Hepatocyte (in vitro differentiated cells): ENCODE results near the gene PTPDC1.

Experiments used
- CTCF ChIP-seq: fragments of 200-600 bp; sonication (generic); IDR thresholded peaks from 2 replicates; pipeline ENCODE4 v1.5.1; 2016; ENCODE audit warnings: antibody characterized with exemption, mild to moderate bottlenecking; ENCODE audit not compliant: poor library complexity
- EZH2 ChIP-seq: fragments of 200-600 bp; sonication (generic); IDR thresholded peaks from 2 replicates; pipeline ENCODE4 v1.6.1; 2016; ENCODE audit warnings: antibody characterized with exemption, mild to moderate bottlenecking, borderline replicate concordance

- TF ChIP-seq CTCF (no peak), EZH2 (no peak)
Measured at GRCh38 chr9:94144394-94144793, 60.1 kb downstream of the PTPDC1 start.
